ENCODE data around the gene DYNC1I2.

- TF ChIP-seq CTCF (IDR thresholded peaks at IDR 0.05; ENCODE audit: extremely low read depth in 1 of 2, insufficient read depth in 1 of 2, low read depth in 1 of 2, low read length in 2 of 2) (no peak), POLR2A (IDR thresholded peaks at IDR 0.05; ENCODE audit: low read depth, low read length) (no peak), EZH2 (IDR thresholded peaks at IDR 0.05; ENCODE audit: borderline replicate concordance, low read depth, low read length, severe bottlenecking) (no peak)
Measured at GRCh38 chr2:171718720-171719119, 31.5 kb downstream of the DYNC1I2 start.
